HG02970 (cell line): Measurements from ENCODE around the gene GSTM4.

Source experiments
- ATAC-seq: cut with Tn5 transposase; IDR thresholded peaks from one replicate; pipeline ENCODE4 v1.9.1; 2021; ENCODE audit warnings: mild to moderate bottlenecking, moderate library complexity, moderate number of reproducible peaks; ENCODE audit not compliant: unreplicated experiment, low FRiP score

The GSTM4 gene

DNA sequence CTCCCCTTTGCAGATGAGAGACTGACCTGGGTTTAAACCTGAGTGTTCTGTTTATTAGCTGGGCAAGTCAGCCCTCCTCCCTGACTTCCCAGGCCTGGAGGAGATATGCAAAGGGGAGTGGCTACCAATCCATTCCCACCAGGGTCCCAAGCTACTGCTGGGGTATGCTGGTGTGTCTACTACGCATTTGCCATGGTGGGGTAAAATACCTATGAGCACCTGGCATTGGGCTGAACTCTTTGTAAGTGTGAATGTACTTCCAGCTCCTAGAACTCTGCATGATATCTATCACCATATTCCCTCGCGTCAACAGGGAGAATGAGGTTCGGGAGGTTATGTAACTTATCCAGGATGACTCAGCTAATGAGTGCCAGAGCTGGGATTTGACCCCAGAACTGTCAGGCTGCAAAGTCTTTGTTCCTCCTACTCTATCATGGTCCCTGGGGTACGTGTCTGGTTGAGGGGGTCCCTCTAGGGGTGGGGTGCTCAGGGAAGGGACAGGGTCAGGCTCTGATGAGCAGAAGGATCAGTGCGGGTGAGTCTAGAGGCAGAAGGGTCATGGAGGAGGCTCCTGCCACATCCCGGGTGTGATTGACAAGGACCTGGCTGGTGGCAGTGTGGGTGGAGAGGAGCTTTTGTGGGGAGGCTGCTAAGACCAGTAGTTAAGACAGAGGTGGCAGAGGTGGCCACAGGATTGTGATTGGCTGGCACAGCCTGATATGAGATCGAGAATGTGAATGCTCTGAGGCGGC, 19.5 kb upstream of the GSTM4 start:
- ATAC-seq: no peak

DNA sequence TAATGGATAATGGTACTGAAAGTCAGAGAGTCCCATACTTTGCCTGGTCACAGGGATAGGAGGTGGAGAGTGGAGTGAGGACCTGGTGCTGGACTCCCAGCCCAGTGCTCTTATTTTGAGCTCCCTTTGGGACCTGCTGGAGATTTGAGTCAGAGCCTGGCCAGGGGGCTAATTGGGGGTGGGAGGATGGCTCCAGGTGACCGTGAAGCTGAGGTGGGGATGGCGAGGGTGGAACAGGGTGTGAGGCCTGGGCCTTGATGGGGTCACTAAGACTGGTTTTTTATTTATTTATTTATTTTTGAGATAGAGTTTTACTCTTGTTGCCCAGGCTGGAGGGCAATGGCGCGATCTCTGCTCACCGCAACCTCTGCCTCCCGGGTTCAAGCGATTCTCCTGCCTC, 18.5 kb upstream of the GSTM4 start:
- no peak for ATAC-seq

DNA sequence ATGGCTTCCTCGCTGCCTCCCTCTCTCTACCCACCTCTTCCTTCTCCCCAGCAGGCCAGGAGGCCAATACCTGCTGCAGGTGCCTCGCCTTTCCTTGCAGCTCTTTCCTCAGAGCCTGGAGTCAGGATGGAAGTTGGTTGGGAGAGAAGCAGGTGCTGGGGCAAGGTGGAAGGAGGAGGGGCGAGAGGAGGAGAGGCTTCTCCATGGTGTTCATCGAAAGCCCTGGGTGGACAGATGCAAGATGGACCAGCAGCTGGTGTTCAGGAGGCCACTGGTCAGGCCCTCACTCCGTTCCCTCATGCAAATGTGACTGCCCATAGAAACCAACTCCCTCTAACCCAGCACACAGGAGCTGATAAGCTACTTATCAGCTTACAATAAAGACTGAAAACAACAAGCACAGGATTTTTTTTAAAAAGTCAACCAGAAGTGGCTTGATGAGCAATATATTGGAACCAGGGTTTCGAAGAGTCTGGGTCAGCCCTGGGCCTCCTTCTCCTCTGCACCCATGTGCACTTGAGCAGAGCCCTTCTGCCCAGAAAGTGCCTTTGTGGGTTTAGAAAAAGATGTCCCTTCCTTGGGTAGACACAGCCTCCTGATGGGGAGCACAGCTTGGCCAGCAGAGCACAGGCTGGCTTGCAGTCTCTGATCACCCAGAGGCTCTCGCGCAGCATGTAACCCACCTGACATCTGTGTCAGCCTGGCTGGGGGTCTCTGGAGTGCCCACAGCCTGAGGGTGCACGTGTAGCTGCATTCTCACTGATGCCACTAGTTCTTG, 16.6 kb upstream of the GSTM4 start:
- no peak for ATAC-seq

DNA sequence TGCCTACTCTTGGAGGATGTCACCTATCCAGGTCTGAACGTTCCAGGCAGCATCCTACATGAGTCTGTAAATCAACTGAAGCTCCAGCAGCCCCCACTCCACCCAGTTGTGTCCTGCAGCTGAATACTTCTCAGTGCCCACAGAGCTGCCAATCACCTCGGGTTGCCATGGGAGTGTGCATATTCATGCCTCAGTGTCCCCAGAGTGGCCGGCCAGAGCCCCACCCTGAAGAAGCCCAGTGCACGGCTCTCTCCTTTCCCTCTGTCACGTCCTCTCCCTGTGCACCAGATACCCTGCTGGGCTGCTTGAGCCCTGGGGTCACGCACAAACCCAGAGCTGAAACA, 16.1 kb upstream of the GSTM4 start:
- ATAC-seq: no peak

DNA sequence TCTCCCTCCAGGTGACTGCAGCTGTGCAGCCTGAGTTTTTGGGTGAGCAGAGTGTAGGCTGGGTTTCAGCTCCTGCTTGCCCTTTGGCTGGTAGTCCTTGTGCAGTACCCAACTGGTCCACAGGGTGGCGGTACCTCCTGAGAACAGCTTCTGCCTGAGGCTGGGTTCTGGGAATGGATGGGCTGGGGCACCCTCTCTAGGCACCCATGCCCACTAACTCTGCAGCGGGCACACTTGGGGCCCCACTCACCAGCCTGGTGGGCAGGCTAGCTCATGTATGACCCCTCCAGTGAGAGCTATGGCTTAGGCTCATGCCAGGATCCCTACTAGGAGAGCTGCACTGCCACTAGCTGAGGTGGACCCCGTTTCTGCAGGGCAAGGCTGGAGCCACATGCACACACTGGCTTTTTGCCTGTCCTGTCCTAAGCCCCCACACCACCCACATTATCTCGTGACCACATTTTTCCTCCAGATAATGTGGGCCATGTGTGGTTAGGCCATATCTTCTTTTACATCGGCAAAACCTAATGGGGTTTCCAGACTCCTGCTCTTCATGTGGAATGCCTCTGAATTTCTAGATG, 15.5 kb upstream of the GSTM4 start:
- ATAC-seq: no peak

DNA sequence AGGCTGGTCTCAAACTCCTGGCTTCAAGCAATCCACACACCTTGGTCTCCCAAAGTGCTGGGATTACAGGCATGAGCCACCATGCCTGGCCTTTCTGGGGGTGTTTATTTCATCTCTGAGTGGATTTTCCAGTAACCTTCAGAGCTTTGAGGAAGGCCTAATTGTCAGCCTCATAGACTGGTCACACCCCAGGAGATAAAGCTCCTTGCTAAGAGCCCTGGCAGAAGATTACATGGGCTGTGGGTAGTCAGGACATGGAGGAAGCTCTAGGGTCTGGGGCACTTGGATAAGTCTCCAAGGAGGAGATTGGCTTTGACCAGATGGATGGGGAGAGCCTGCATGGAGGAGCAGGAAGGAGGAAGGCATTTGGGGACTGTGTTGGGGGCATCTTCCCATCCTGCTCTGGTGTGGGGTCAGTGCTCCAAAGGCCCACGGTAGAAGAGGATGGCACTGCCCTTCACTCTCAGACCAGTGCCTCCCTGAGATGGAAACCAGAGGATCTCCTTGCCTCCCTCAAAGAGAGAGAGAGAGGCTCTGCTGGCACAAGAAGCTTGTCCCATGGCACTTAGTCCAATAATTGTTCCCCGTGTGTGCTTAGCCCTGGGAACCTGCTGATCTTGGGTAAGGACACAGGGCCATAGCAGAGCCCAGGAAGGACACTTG, 14.7 kb upstream of the GSTM4 start:
- ATAC-seq: no peak

DNA sequence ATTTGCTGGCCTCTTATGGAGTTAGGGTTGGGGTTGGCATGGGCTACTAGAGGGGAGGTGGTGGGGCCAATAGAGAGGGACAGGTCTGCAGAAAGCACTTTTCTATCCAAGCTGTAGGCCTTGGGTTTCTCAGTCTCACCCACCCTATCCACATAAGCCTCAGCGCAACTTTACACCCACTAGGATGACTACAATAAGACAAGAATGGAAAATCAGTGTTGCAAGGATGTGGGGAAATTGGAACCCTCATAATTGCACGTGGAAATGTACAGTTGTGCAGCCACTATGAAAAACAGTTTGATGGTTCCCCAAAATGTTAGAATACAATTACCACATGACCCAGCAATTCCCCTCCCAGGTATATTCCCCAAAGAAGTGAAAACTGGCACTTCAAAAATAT, 14.0 kb upstream of the GSTM4 start:
- ATAC-seq: no peak

DNA sequence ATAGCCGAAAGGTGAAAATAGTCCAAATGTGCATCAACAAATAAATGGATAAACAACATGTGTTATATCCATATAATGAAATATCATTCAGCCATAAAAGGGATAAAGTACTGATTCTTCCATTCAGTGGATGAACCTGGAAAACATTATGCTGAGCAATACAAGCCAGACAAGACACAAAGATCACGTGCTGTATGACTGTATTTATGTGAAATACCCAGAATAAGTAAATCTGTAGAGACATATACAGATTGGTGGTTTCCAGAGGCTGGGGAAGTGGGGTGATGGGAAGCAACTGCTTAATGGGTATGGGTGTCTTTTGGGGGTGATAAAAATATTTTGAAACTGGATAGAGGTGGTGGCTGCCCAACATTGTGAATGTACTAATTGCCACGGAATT, 13.3 kb upstream of the GSTM4 start:
- no peak for ATAC-seq

DNA sequence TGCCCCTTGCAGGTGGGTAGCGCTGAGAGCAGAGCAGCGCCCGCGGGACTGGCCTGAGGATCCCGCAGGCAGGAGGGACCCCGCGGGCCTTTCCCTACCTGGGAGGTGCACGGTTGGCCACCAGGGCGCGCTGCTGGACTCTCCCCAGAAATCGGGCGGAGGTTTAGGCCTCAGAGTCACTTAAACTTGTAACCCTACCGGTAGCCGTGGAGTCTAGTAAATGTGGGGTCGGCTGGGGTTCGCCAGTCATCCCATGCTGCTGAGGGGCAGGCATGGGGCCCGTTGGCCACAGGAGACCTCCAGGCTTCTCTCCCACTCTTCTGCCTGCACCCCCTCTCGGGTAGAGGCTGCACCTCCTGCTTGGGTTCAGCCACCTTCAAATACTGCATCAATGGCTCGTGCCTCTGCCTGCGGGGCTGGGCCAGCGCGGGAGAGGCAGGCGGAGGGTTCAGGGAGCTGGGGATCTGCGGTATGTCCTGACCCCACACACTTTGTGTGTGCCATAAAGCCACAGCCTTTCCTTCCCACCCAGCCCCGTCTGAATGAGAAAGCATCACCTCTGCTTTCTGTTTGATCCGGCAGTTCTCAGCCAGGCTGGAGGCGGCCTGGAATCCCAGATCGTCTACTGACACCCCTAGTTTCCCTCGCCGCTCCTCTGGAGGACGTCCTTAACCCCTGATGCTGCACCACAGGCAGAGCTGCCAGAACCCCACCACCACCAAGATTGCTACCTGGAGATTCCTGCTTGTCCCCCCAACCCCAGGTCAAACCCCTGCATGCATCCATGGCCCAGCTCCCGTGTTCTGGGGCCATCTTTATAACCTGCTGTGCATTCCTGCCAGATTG, 12.3 kb upstream of the GSTM4 start:
- ATAC-seq: peak; percentile 73

DNA sequence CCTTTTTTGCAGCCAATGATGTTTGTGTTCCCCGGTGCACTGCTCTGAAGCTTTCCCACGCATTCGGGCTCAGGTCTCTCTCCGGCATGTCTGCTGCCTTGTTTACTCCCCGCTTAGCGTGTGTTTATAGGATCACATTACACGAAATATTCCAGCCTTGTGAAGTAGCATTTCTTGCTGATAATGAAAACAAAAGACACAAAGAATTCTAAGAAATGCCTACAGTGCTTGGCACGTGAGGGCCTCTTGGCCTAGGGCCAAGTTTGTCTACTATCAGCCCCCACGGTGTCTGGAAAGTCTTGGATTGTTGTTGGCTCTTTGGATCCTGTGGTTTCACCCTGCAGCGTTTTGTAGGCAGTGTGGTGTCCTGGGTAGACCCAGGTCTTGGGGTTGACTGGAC, 11.2 kb upstream of the GSTM4 start:
- no peak for ATAC-seq

DNA sequence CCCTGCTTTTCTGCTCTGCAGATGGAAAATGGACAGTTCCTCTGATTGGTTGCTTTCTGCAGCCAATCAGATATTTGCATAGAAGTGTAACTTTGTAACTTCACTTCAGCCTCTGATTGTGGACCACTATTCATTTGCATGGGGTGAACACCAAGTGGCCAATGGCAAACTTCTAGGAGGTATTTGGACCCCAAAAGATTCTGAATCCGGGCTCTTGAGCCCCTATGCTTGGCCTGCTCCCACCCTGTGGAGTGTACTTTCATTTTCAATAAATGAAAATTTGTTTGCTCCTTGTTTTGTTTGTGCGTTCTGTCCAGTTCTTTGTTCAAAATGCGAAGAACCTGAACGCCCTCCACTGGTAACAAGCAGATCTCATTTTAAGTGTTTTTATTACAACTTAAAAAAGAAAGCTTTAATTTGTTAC, 6.4 kb upstream of the GSTM4 start:
- ATAC-seq: no peak

DNA sequence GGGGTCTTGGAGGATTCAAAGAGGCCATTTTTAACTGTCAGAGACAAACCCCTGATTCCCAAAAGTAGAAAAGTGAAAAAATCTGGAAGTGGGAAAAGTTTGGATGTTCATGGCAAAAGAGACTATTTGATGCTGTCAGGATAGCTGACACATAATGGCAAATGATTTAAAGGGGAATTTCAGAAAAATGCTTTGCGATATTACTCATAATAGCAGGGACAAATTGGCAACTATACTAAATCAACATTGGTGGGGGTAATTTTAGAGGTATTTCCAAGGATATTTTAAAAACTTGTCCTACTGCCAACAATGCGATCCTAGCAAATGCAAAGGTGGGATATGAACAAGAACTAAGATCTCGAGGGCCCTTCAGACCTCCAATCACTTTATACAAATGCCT, 5.3 kb upstream of the GSTM4 start:
- ATAC-seq: no peak

DNA sequence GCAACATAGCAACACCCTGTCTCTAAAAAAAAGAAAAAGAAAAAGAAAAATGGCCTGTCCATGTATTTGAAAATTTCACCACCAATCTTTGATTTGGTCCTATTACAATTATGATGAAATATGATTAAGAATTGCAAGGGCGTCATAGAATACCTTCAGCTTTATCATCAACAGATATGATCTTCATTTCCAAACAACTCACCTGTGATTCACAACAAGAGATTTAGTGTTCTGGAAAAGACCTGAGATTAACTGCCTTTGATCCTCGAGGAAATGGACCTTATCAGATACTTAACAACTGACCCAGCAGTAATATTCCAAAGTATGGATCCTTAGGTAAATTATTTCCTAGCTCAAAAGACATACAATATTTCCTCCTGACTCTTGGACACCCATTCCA, 3.5 kb upstream of the GSTM4 start:
- no peak for ATAC-seq

DNA sequence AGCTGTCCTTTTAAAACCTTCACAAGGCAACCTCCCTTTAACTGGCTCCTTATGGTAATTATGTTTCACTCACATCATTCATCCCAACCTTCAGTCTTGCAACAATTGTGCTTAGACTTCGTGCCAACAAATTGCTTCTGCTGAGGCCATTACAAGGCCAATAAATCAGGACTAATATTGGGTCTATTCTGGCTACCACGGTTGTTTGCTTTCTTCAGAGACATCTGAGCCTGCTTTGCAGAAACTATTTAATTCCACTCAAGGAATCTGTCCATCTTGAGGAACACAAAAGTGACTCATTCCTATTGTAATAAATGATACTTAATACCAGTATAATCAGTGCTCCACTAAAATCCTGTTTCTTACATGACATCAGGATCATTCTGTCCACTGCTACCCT, 2.6 kb upstream of the GSTM4 start:
- ATAC-seq: no peak

DNA sequence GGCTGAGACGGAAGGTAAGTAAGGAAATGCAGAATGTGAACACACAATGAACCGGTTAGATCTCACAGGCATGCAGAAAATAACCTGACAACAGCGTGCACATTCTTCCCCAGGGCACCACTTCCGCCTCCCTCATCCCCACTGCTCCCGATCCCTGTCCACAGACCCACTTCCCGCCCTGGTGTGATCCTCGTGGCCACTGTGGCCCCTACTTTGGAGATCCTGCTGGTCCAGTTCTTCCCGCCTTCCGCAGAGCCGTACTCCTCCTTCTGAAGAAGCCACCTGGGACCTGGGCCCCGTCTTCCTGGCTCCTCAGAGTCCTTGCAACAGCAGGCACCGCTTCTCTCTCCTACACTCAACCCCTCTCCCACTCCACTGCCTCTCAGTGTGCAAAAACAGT, 1.4 kb upstream of the GSTM4 start:
- no peak for ATAC-seq

DNA sequence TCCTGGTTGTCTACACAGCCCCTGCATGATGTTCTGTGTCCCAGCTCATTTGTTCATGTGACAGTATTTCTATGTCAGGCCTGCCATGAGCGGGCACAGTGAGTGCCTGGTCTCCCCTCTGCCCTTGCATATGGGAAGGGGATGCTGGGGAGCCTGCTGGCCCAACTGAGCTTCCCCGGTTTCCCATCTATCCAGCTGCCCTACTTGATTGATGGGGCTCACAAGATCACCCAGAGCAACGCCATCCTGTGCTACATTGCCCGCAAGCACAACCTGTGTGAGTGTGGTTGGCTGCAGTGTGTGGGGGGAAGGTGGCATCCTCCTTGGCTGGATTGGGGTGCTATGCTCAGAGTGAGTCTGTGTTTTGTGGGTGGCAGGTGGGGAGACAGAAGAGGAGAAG, 1.5 kb downstream of the GSTM4 start:
- no peak for ATAC-seq

DNA sequence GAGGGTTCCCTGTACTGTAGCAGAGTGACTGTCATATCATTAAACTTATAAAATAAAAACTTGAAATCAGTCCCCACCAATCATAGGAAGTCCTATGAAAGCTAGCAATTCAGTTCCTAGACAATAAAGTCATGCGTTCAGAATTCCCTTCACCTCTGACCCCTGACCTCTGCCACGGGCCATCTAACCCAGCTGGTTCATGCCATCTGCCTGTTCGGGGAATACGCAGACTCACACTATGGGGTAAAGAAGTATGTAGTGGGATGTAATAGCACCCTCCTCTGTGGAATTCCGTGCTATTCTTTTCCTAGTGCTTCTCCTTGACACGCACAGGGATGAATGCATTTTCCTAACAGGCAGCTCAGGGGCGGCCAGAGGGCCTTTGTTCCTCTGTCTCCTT, 2.1 kb downstream of the GSTM4 start:
- ATAC-seq: no peak

DNA sequence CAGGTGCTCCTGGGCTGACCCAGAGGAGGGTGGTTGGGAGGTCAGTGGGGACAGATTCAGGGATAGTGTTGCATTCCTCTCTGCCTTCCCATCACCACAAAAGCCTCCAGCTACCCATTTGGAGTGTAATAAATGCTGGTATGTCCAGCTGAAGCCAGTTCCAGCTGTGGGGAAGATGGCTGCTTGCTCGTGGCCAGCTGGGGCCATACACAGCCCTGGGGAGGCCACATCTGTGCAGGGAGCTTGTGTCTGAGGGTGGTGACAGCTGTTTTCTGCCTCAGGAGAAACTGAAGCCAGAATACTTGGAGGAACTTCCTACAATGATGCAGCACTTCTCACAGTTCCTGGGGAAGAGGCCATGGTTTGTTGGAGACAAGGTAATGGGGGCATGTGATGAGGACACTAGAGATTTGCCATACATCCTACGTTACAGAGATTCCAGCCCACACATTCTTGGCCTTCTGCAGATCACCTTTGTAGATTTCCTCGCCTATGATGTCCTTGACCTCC, 2.7 kb downstream of the GSTM4 start:
- no peak for ATAC-seq

DNA sequence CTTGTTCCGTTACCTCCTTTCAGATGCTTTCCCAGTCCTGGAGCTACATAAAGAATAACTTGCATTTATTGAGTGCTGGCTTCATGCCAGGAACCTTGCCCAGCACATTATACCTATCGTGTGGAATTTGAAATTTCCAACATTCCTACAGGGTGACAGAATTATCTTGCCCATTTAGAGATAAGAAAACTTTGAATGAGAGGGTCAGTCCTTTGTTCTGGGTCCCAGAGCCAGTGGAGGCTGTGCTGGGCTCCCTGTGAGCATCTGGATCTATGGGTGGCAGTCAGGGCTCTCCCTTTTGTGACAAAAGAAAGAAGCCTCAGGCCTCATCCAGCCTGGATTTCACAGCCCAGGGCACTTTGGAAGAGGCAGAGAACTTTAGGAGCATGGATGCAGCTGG, 3.2 kb downstream of the GSTM4 start:
- no peak for ATAC-seq

DNA sequence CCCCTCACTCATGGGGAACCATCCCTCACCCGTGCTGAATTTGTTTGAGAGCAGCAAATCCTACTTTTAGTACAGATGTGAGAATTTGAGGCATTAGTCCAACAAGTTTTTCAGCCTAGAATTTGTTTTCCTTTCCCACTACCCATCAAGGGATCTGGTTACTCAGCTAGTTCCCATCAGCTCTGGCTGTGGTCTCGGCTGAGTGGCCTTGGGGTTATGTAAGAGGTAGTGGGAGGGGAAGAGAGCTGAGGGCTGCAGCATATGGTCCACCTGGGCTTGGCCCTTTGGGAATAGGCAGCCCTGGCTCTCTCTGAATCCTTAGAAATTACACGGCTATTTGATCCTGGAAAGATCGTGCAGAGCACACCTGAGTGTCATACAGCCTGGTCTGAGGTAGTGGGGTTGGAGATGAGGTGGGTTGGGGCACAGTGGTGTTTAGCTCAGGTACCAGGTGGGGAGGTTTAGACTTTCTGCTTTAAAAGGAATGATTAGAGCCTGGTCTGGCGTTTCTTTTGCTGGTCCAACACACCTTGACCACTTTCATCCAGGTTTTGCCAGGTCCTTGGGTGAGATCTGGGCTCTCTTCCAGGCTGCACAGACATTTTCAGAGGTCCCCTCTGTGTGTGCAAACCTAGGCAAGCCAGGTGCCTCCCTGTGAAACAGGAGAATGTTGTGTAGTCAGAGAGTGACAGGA, 4.2 kb downstream of the GSTM4 start:
- no peak for ATAC-seq
